Activated naive CD4-positive, alpha-beta T cell treated with Interleukin-2 at 50 U/mL for 16 hours (primary cell): ENCODE measurements around the gene RAI14.
"Not testable (repeated sequence)": the region's sequence is repeated elsewhere in the genome, so short reads cannot be mapped to it uniquely, and the experiment has no call there.

Experiments
- DNase-seq: peaks from one replicate; pipeline ENCODE4 v3.0.0-alpha.2; 2020

Gene RAI14

DNA sequence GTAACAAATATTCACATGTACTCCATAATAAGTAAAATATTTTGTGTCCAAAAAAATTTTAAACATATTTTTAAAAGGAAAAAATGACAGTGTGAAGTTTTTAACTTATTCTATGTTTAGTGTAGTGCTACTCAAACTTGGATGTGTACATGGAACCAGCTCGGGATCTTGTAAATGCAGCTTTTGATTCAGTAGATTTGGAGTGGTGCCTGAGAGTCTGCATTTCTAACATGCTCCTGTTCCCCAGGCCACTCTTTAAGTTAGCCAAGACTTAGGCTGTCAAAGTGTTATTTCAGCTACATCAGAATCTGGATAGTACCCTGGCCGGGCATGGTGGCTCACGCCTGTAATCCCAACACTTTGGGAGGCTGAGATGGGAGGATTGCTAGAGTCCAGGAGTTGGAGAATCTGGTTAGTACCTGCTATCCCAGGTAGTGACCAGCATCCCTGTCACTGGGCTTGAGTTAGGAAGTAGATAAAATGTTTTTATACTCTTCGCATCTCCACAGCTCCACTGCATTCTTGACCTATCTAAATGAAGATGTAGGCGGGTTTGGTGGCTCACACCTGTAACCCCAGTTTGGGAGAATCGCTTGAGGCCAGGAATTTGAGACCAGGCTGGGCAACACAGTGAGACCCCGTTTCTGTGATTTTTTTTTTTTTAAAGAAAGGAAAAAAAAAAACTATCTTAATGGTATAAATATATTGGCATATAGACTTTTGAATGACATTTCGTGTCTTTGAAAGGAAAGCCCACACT, 122.1 kb downstream of the RAI14 start:
- no peak for DNase-seq

DNA sequence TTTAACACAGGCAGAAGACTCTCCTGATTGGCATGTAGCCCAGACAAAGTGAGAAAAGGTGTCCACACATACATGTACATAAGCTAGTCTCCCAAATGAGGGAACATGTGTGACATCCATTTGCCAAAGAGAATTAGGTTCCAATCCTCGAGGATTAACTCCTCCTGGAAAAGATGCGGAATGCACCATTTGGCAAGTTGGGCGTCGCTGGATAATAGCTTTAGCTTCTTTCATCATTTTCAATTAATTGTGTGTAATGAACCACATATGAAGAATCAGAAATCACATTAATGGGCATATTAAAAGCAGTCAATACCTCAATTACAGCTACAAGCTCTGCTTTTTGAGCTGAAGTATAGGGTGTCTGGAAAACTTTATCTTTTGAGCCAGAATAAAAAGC, 127.8 kb downstream of the RAI14 start:
- not testable (repeated sequence) for DNase-seq

DNA sequence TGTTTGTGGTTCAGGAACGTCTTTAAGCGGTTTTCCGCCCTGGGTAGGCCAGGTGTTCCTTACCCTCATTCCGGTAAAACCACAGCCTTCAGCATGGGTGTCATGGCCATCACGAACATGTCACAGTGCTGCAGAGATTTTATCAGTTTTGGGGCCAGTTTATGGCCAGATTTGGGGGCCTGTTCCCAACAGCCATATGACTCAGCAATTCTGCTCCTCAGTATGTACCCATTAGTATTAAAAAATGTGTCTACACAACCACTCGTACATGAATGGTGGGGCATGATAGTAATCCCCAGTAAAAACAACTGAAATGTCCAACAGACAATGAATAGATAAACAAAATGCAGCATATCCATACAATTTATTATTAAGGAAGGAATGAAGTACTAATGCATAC, 130.9 kb downstream of the RAI14 start:
- no peak for DNase-seq

DNA sequence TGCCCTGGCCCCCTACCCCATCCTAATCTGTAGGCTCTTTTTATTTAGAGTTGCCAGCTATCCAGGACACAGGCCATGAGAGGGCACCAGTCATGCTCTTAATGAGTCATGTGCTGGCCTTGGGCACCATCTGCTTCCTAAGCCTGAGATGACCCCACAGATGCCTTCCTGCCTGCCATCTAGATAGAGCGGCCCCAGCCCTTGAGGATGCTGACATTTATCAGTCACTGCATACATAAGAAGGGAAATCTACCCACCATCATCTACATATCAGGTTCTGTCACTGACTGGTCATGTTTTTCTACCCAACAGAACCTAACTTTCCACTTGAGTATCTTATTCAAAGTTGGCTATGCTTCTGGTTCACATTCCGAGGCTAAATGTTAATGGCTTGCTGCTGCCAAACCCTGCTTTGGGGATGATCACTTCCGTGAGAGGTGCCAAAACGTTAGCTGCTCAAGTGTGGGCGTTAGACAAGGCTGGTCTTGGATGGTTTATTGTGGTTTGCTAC, 132.9 kb downstream of the RAI14 start:
- DNase-seq: no peak

DNA sequence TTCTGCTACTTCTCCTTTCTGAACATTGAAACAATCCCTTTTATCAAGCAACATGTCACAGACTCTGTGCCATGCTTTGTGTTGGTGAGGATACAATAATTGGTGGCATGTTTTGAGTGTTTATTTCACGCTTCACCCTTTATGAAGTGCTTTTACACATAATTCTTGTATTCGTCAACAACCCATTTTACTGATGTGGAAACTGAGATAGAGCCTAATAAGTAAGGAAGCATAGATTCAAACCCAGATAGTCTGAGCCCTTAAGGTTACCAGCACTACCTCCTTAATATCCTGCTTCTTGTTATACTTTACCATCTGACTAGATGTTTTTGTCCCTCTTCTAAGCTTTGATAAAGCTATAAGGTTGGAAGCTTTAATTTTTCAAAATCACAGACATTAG, 133.5 kb downstream of the RAI14 start:
- DNase-seq: no peak

DNA sequence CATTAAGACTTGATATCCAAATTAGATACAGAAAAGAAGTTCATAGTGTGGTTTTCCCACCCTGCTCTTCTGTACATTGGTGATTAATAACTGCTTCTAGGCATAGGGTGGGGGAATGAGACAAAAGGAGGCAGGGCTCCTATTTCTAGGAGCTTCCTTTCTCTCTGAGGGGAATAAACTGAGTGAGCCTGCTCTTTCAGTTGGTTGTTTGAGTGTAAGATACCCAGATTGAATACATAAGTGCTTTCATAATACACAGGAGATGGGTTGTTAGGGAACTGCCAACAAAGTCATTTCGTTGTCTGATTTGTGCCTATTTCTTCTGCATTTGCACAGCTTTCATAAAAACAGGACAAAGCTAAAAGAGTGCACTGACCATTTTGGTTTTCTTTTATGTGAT, 133.9 kb downstream of the RAI14 start:
- no peak for DNase-seq

DNA sequence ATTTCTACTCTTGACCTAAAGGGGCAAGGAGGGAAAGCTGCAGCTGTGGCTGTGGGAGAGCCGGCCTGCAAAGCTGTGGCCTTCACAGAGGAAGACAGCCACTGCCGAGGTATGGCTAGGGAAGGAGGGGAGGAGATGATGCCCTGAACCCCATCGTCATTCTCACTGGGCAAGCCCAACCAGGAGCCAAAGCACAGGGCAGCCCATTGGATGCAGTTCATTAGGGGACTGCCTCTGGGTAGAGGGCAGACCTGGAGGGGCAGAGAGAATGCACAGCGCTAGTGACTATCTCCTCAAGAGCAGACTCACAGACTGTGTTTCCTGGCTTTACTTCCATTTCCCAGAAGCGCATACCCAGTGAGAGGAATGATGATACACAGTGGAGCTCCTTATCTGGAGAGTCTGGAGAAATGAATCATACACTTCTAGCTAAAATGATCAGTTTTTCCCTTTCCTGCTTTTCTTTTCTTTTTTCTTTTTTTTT, 135.7 kb downstream of the RAI14 start:
- DNase-seq: no peak

DNA sequence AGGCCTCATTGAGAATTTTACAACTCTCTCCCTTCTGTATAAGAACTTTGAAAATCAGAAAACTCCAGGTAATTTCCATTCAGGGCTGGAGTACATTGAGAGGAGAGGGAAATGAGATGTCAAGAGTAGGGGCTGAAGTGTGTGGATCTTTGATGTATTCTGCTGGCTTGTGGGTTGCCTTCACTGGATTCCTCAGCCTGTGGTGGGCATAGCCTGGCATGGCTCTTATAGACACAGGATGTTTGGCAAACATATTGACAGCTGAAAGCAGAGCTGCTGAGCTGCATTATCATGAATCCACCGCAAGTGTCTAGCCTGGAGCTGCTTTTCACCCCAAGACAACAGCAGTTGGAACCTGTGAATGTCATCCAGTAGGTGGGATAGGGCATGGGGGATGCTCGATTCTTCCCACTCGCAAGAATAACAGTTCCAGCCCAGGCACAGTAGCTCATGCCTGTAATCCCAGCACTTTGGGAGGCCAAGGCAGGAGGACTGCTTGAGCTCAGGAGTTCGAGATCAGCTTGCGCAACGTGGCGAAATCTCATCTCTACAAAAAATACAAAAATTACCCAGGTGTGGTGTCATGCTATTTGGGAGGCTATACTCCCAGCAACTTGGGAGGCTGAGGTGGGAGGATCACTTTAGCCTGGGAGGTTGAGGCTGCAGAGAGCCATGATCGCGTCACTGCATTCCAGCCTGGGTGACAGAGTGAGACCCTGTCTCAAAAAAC, 146.9 kb downstream of the RAI14 start:
- no peak for DNase-seq

DNA sequence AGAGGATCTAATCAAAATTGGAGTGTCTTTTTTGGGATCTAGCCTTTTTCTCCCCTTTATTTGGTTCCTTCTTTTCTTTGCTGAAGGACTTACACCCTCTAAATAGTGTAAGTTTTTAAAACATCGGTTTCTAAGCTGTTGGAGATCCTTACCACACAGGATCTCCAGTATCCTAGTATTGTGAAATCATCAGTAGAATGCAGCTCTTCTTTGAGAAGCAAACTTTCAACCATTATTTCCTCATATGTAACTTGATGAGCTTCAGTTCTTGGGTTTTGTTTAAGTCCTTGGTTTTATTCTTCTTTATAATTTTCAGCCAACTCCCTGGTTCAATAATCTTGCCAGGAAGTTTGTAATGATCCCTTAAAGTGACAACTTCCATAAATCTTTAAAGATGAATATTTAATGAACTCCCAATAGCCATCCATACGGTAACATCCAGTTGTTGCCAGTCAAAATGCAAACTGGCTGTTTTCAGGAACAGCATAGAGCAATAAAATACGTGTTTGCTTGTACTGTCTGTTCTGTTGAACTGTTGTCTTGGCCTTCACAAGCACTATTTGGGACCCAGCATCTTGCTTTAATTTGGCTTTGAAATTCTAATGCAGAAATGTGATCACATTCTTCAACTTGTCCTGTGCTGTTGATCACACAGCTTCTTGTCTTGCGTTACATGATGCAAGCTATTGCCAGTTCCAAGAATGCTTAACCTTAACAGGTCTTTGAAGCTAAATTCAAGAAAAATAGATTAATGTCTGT, 148.0 kb downstream of the RAI14 start:
- DNase-seq: no peak

DNA sequence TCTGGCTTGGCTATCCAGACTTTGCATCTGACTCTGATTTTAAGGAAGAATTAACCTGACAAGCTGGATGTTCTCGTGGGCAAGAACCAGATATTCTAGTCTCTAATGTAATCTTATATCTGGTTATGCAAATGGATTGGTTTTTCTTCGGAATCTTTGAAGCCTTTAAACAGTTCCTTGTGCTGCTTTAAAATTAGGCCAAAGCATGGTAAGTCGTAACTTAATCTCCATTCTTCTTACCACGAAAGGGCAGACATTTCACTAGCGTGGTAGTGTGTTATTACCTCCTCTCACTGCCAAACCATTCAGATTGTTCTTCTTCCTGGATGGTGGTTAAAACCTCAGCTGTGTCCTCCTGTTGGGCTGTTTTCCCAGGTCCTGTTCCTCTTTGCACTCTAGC, 148.8 kb downstream of the RAI14 start:
- no peak for DNase-seq

DNA sequence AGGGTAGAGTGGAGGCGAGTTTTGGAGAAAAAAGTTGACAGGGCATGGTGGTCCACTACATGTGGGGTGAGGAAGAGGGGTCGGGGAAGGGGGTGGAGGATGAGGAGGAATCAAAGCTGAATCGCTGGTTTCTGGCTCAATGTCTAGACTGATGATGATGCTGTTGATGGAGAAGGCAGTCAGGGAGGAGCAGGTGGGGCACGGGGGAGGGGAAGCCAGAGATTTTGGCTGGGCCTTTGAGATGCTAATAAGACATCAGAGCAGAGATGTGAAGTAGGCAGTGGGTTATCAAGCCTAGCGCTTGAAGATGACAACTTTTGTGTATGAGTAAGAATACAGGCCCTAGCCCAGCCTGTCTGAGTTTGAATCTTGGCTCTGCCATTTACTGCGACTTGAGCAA, 150.4 kb downstream of the RAI14 start:
- DNase-seq: no peak

DNA sequence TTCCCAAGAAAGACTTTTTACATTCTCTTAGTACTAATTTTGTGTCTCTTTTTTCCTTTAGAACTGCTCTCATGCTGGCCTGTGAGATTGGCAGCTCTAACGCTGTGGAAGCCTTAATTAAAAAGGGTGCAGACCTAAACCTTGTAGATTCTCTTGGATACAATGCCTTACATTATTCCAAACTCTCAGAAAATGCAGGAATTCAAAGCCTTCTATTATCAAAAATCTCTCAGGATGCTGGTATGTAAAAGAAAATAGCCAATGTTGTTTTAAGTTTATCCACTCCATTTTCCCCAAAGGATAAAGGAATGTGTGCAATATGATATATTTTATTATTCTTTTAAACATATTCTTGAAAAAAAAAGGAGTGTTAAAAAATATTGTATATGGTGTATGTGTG, 155.6 kb downstream of the RAI14 start:
- DNase-seq: no peak

DNA sequence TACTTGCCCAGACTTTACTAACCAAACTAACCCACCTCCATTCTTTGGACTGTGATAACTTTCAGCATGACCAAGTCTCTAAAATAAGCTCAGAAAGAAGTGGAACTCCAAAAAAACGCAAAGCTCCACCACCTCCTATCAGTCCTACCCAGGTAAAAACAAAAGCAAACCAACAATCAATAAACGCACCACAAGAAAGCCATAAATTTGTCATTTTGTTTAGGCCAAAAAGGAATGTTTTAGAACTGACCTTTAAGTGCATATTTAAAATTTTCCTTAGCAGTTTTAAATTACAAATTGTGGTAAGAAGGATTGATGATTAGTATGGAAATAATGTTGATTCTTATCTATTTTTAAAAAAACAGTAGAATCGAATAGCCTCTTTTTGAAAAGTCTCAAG, 157.4 kb downstream of the RAI14 start:
- DNase-seq: no peak

DNA sequence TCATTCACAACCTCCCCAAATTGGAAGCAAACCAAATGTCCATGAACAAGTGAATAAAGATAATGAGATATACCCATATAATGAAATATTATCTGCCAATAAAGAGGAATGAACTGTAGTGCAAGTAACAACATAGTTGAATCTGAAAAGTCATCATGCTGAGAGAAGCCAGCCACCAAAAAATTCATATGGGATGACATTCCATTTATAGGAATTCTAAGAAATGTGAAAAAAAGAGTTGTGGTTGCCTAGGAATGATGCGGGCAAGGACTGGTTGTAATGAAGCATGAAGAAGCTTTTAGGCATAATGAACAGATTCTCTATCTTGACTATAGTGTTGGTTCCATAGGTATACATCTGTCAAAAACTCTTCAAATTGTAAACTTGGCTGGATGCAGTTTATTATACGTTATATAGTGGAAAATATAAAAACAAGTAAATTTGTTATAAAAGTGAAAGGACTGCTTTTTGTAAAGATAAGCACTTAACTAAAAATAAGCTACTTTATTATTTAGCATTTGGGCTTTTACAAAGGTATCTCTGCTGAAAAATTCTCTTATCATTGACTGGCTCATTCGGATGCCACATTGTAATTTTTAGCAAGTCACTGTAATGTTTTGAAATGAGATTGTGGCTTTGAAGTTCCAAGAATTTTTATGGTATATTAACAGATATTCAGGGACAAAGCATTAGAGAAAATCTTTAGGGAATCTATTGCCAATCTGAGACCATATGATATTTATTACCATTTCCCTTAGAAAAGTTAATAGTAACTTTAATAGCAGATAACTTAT, 161.6 kb downstream of the RAI14 start:
- no peak for DNase-seq

DNA sequence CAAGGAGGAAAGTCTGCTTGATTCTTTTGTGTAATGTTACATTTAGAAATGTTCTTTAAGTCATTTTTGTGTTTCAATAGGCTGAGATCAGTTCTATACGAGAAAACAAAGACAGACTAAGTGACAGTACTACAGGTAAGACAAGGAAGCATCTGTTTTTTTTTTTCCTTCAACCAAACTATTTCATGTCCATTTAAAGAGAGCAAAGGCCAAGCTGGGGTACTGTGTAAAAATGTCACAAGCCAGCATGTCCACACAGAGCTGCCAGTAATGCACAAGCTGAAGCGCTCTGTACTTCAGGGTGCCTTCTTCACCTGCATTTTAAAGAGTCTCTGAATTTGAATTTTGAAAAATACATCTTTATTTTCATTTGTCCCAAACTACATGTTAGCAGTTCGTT, 162.6 kb downstream of the RAI14 start:
- DNase-seq: no peak

DNA sequence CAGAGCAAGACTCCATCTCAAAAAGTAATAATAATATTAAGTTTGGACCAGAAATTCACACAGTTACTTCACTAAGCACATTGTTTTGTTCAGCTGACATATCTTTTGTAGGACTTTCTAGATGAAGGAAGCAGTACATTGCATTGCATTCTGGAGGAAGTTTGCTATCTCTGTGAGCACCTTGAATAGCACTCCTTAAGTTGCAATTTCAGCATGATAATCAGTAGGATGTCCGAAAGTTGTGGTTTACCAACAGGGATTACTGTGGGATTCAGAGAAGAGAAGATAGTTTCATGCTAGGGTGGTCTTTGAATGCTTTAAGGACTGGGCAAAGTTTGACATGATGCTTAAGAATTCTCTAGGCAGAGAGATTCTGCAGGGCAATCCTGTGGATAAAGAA, 164.5 kb downstream of the RAI14 start:
- no peak for DNase-seq

DNA sequence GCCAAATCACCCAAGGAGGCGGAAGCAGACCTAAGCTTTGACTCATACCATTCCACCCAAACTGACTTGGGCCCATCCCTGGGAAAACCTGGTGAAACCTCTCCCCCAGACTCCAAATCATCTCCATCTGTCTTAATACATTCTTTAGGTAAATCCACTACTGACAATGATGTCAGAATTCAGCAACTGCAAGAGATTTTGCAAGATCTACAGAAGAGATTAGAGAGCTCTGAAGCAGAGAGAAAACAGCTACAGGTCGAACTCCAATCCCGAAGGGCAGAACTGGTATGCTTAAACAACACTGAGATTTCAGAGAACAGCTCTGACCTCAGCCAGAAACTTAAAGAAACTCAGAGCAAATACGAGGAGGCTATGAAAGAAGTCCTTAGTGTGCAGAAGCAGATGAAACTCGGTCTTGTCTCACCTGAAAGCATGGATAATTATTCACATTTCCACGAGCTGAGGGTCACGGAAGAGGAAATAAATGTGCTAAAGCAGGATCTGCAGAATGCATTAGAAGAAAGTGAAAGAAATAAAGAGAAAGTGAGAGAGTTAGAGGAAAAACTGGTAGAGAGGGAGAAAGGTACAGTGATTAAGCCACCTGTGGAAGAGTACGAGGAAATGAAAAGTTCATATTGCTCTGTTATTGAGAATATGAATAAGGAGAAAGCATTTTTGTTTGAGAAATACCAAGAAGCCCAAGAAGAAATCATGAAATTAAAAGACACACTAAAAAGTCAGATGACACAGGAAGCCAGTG, 167.0 kb downstream of the RAI14 start:
- DNase-seq: no peak

DNA sequence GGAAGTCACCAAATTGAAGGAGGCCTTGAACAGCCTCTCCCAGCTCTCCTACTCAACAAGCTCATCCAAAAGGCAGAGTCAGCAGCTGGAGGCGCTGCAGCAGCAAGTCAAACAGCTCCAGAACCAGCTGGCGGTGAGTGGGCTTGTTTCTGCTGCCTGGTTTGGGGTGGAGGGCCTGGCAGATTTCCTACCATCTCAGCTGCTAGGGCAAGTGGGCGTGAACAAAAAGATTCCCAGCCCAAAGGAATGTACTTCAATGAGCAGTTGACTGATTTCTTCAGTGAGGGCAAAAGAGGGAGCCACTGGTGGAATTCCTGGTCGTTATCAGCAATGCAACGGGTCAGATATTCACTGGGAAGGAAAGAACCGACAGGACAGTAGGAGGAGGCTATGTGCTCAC, 170.2 kb downstream of the RAI14 start:
- DNase-seq: no peak

DNA sequence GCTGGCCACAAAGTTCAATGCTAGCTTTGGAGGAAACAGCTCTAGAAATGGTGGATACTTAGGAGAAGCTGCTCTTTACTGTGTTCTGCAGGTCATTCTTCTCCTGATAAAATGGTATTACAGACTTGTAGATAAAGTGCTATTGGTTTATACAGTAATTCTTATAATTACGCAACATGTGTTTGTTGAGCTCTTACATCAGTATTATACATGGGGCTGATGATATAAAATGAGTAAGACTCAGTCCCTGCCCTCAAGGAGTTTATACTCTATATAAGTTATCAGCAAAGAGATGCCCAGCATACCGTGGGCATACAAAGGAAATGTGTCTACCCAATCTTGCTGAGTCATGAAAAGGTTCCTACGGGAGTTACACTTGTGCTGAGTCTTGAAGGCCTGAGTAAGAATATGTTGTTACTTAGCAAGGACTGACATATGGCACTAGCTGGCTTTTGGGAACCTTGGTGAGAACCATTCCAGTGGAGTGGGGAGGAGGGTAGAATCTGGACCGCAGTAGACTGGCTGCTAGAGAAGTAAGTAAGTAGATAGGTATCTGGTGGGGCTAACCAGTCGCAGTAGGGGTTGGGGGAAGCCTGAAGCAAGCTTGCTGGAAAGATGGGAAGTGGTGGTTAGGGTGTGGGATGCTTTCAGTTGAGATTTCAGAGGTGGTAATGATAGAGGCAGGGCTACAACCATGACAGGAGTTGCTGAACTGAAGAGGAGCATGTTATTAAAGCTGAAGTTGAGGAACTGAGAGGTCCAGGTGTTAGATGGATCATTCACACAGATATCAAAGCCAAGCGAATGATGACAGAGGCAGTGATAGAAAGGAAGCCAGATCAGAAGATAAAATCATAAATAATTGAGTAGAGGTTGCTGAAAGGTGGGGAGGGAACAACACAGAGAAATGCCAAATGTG, 171.7 kb downstream of the RAI14 start:
- no peak for DNase-seq

DNA sequence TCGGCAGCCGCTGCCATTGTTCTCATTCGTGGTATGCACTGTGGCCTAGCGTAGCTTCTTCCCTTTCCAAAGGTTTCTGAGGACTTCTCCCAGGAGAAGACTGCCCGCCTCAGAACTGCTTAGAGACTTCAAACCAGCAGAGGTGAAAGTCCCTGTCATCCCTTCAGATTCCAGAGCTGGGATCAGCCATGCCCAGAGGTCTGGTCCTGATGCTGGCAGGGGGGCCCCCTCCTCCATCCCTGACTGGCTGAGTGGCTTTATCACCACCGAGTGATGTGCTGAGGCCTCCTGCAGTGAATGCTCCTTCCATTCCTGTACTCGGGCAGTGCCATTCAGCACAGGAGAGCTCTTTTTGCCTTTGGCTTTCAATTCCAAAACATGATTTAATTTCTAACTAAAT, 174.7 kb downstream of the RAI14 start:
- DNase-seq: not testable (repeated sequence)

DNA sequence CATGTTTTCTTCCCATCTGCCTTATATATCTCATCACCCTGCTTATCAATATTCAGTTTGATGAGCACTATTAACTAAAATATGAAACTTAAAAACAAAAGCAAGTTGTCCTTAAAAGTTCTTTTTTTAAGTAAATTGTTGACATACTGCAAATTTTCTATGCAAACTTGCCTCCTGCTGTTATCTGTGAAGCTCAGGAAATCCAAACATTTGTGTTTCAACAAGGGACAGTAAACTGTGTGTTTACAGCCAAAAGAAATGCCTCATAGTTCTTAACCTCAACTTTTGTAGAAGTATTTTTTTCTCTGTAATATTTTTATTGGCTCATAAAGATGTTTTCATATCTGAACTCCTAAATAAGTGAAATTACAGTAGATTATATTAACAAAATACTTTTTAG, 175.2 kb downstream of the RAI14 start:
- DNase-seq: no peak
